ENCODE results near the gene TENM3. TPM values are rescaled to one million over a fixed set of nuclear protein-coding genes. Genes with fewer than 3 reads are reported as not detected.
A peak's percentile ranks its signal among the peaks of the same experiment; 100 is the strongest.

The TENM3 gene
- total and polyA plus RNA-seq, 2 of the 8 experiments (the other 6 are each of a cell fraction or from before 2014, with no cell fraction given), result 36.9 to 69.3 TPM

GRCh38 chr4:182447767-182448280, 204.6 kb downstream of the TENM3 start:
- Histone ChIP-seq H2BK120ac (replicated peaks; ENCODE audit: low read depth, low read length) (no peak overlapping the region), H3K79me2 (ENCODE audit: control insufficient read depth in 1 of 2, insufficient read depth in 2 of 2, low read length in 2 of 2) (peaks cover 0 to 35% of the 10 kb centered on the region in 2 experiments; a peak in 3 of 4 replicates), H3K9ac (replicated peaks in 1 of 4; ENCODE audit: extremely low read depth in 1 of 4, low read depth in 3 of 4, low read length in 3 of 4) (peak overlapping the region in 2 of 4 experiments; percentile 39 to 65; a peak in 4 of 7 replicates), H3K79me1 (ENCODE audit: low read depth, low read length) (no peaks in the 10 kb centered on the region), H4K20me1 (replicated peaks in 1 of 2; ENCODE audit: control insufficient read depth in 1 of 2, insufficient read depth in 2 of 2, low read length in 2 of 2) (no peaks in the 10 kb centered on the region), H4K8ac (ENCODE audit: extremely low read depth, insufficient read depth, low read length) (peak overlapping the region; percentile 86; the same call in 1 of the 2 replicates), H3K18ac (ENCODE audit: extremely low read depth, low read length) (peak overlapping the region; percentile 65; the same call in 1 of the 2 replicates), H2BK12ac (ENCODE audit: low read depth, low read length) (peak overlapping the region; percentile 51; the same call in 1 of the 2 replicates), H4K91ac (replicated peaks; ENCODE audit: insufficient read length, low read length) (no peak overlapping the region), H2AFZ (ENCODE audit: low read length) (peak overlapping the region; percentile 31; the same call in 1 of the 2 replicates), H3K4me1 (replicated peaks in 1 of 4; ENCODE audit: control insufficient read depth in 3 of 4, insufficient read depth in 4 of 4, low read length in 3 of 4) (peaks cover 0 to 3% (median 0%) of the 10 kb centered on the region in 4 experiments; a peak in 2 of 7 replicates), H3K14ac (ENCODE audit: insufficient read length) (no peak overlapping the region), H2BK5ac (ENCODE audit: low read depth, low read length) (no peak overlapping the region), H3K4me3 (ENCODE audit: extremely low read depth in 1 of 4, insufficient read depth in 2 of 4, low read depth in 3 of 4, low read length in 4 of 4) (peak overlapping the region; percentile 52 to 80 (median 66)), H3K4ac (replicated peaks; ENCODE audit: insufficient read length, low read depth, low read length) (peak overlapping the region; percentile 27), H3K23ac (ENCODE audit: insufficient read length) (no peak overlapping the region), H3K27ac (ENCODE audit: low read depth, low read length) (peak overlapping the region; percentile 21; the same call in 1 of the 2 replicates), H4K5ac (ENCODE audit: insufficient read length, low read depth, low read length) (no peak overlapping the region), H3K27me3 (replicated peaks in 1 of 4; ENCODE audit: control insufficient read depth in 3 of 4, extremely low read depth in 1 of 4, insufficient read depth in 3 of 4, low read length in 3 of 4) (peaks cover 0 to 4% (median 0%) of the 10 kb centered on the region in 4 experiments; a peak in 2 of 7 replicates), H3K4me2 (ENCODE audit: insufficient read depth in 1 of 2, low read depth in 2 of 2, low read length in 2 of 2) (peak overlapping the region; percentile 89 to 96), H3K9me3 (ENCODE audit: insufficient read depth in 2 of 2, low read depth in 1 of 2, low read length in 1 of 2) (no peaks in the 10 kb centered on the region), H3K56ac (replicated peaks; ENCODE audit: insufficient read length, low read depth, low read length) (peak overlapping the region; percentile 47), H3K36me3 (ENCODE audit: control insufficient read depth in 2 of 4, insufficient read depth in 4 of 4, low read length in 3 of 4) (no peaks in the 10 kb centered on the region), H2AK5ac (ENCODE audit: low read depth, low read length) (no peak overlapping the region), H2BK20ac (ENCODE audit: low read length) (no peak overlapping the region), H2BK15ac (ENCODE audit: low read length) (no peak overlapping the region), H3K23me2 (ENCODE audit: low read depth, low read length) (peaks cover 12% of the 10 kb centered on the region; the same call in 1 of the 2 replicates)
- no peak for FAIRE-seq
- POLR2A ChIA-PET (ENCODE audit: partially characterized antibody), result interaction anchor here (1.2 to 1.7 kb wide), 3 partner anchors 10 to 31 kb away, joined by 3 to 8 read pairs (median 6); no protein-coding TSS in a partner anchor
- TF ChIP-seq ZNF274 (IDR thresholded peaks at IDR 0.05; ENCODE audit: borderline replicate concordance, extremely low read depth, low read length), result no peak
- TF ChIP-seq GTF2F1 (IDR thresholded peaks at IDR 0.05; ENCODE audit: borderline replicate concordance, low read depth, low read length), result no peak
- no peak for TF ChIP-seq TCF12 (IDR thresholded peaks at IDR 0.05; ENCODE audit: low read depth, low read length)
- no peak for TF ChIP-seq MAFK (IDR thresholded peaks at IDR 0.05; ENCODE audit: low read depth, low read length)
- WGBS, 2 experiments (ENCODE audit: extremely low coverage in 1 of 2, insufficient coverage in 1 of 2, insufficient read length in 1 of 2, insufficient replicate concordance in 2 of 2, low coverage in 1 of 2, low lambda C conversion rate in 2 of 2, missing lambda C conversion rate in 1 of 2), result 21% methylated on average over 18 of the region's 25 CpGs; no CpG with 5 or more reads in 1 of the 2 experiments
- CTCF ChIA-PET (ENCODE audit: partially characterized antibody), result interaction anchor here (0.6 kb wide), 1 partner anchor 187 kb away, joined by 3 read pairs; no protein-coding TSS in a partner anchor
- no peak for DNase-seq (ENCODE audit: low read depth in 1 of 2, low spot score in 2 of 2)
